Activated CD4-positive, alpha-beta T cell treated with anti-CD3 and anti-CD28 coated beads, Interleukin-2, Interleukin-4, amounts not matched to agents 100 ng/mL and 50 ng/mL, durations not matched to agents 16 hours and 8 hours (primary cell): ENCODE data around the gene SCLY.

ENCODE experiments used
- DNase-seq: peaks from one replicate; pipeline ENCODE4 v3.0.0-alpha.2; 2020; ENCODE audit warnings: low spot score

Gene SCLY

GRCh38 chr2:238097988-238098871 lies 37.4 kb downstream of the SCLY start:
- peak; percentile 50 for DNase-seq

GRCh38 chr2:238098901-238099713 lies 38.3 kb downstream of the SCLY start:
- no peak for DNase-seq

GRCh38 chr2:238099714-238100048 lies 38.9 kb downstream of the SCLY start:
- DNase-seq = no peak

GRCh38 chr2:238100049-238100820 lies 39.4 kb downstream of the SCLY start, which contains the start of gene ESPNL:
Gene ESPNL (plus strand): TSS chr2:238100340. CDS start chr2:238100420, 80 bp downstream.
- DNase-seq = no peak

- DNase-seq = no peak
These were observed 40.3 kb downstream of the SCLY start for GRCh38 chr2:238100821-238101771.

GRCh38 chr2:238101891-238102841 lies 41.4 kb downstream of the SCLY start:
- DNase-seq = no peak

- DNase-seq = no peak
These were observed 42.1 kb downstream of the SCLY start for GRCh38 chr2:238102865-238103264.

- DNase-seq = no peak
These were observed 42.8 kb downstream of the SCLY start for GRCh38 chr2:238103465-238104225.

- no peak for DNase-seq
These were observed 43.5 kb downstream of the SCLY start for GRCh38 chr2:238104226-238104690.

GRCh38 chr2:238104691-238105371 lies 44.0 kb downstream of the SCLY start:
- no peak for DNase-seq

- DNase-seq = no peak
These were observed 44.9 kb downstream of the SCLY start for GRCh38 chr2:238105506-238106338.

- DNase-seq = no peak
These were observed 45.5 kb downstream of the SCLY start for GRCh38 chr2:238106339-238106697.

- DNase-seq = no peak
These were observed 46.1 kb downstream of the SCLY start for GRCh38 chr2:238106698-238107524.

- DNase-seq = no peak
These were observed 47.0 kb downstream of the SCLY start for GRCh38 chr2:238107525-238108422.

- DNase-seq = no peak
These were observed 47.8 kb downstream of the SCLY start for GRCh38 chr2:238108423-238109183.
